ENCODE results near the gene SMIM14. TPM values are rescaled to one million over a fixed set of nuclear protein-coding genes. Genes with fewer than 3 reads are reported as not detected.

Gene SMIM14
- total and polyA plus RNA-seq, 3 donors from 2014 or later = 20.4 to 73.8 (median 32.0) TPM

GRCh38 chr4:39563346-39563847, 75.3 kb downstream of the SMIM14 start:
- no peak for DNase-seq
- Histone ChIP-seq H3K27ac (no peak overlapping the region), H3K27me3 (no peaks in the 10 kb centered on the region), H3K36me3 (ENCODE audit: low read depth, missing control alignments) (no peaks in the 10 kb centered on the region), H3K4me1 (peaks cover 7% of the 10 kb centered on the region), H3K9me3 (no peaks in the 10 kb centered on the region), H3K4me3 (no peak overlapping the region)
- TF ChIP-seq CTCF (IDR thresholded peaks at IDR 0.05) (no peak), POLR2A (IDR thresholded peaks at IDR 0.05) (no peak)
- intact Hi-C loops (cut with DNase I; ENCODE audit: low total_unique reads) = no loop called here
- 89 to 91% methylated on average over 6 of the region's 6 CpGs for WGBS, 2 donors

GRCh38 chr4:39562792-39563191, 75.9 kb downstream of the SMIM14 start:
- Histone ChIP-seq H3K9me3 (no peaks in the 10 kb centered on the region), H3K4me3 (no peak overlapping the region), H3K27ac (no peak overlapping the region), H3K27me3 (no peaks in the 10 kb centered on the region), H3K36me3 (ENCODE audit: low read depth, missing control alignments) (no peaks in the 10 kb centered on the region), H3K4me1 (peaks cover 12% of the 10 kb centered on the region)
- TF ChIP-seq POLR2A (IDR thresholded peaks at IDR 0.05) (no peak), CTCF (IDR thresholded peaks at IDR 0.05) (no peak)
- 96 to 98% methylated on average over 5 of the region's 5 CpGs for WGBS, 2 donors
- no peak for DNase-seq
- intact Hi-C loops (cut with DNase I; ENCODE audit: low total_unique reads) = no loop called here

- TF ChIP-seq CTCF (IDR thresholded peaks at IDR 0.05) = no peak
- no peak for TF ChIP-seq POLR2A (IDR thresholded peaks at IDR 0.05)
- no peak overlapping the region for H3K27ac ChIP-seq
- intact Hi-C loops (cut with DNase I; ENCODE audit: low total_unique reads) = no loop called here
- H3K27me3 ChIP-seq = no peaks in the 10 kb centered on the region
- 90 to 91% methylated on average over 9 of the region's 9 CpGs for WGBS, 2 donors
- H3K9me3 ChIP-seq = no peaks in the 10 kb centered on the region
- H3K4me1 ChIP-seq = peaks cover 12% of the 10 kb centered on the region
- H3K36me3 ChIP-seq (ENCODE audit: low read depth, missing control alignments) = no peaks in the 10 kb centered on the region
- DNase-seq = no peak
- H3K4me3 ChIP-seq = no peak overlapping the region
These were observed 79.0 kb downstream of the SMIM14 start for GRCh38 chr4:39559626-39560025.

GRCh38 chr4:39555472-39555871, 83.2 kb downstream of the SMIM14 start:
- intact Hi-C loops (cut with DNase I; ENCODE audit: low total_unique reads) = no loop called here

More at GRCh38 chr4:39555472-39555871, 83.2 kb downstream of the SMIM14 start:
- no peaks in the 10 kb centered on the region for H3K27me3 ChIP-seq
- H3K4me1 ChIP-seq = peaks cover 12% of the 10 kb centered on the region
- H3K36me3 ChIP-seq (ENCODE audit: low read depth, missing control alignments) = no peaks in the 10 kb centered on the region
- no peak overlapping the region for H3K4me3 ChIP-seq
- 87 to 98% methylated on average over 3 of the region's 3 CpGs for WGBS, 2 donors
- DNase-seq = no peak
- no peak overlapping the region for H3K27ac ChIP-seq
- no peaks in the 10 kb centered on the region for H3K9me3 ChIP-seq
- no peak for TF ChIP-seq CTCF (IDR thresholded peaks at IDR 0.05)
- no peak for TF ChIP-seq POLR2A (IDR thresholded peaks at IDR 0.05)
